CD4-positive, alpha-beta T cell treated with Interleukin-2 at 100 ng/mL for 4 hours (primary cell): ENCODE results near the gene KCTD20.
"Not testable (repeated sequence)": the region's sequence is repeated elsewhere in the genome, so short reads cannot be mapped to it uniquely, and the experiment has no call there.

Experiments
- DNase-seq: peaks from one replicate; pipeline ENCODE4 v3.0.0-alpha.2; 2020; ENCODE audit warnings: low spot score

KCTD20 gene

GRCh38 chr6:36444470-36444869, 1.7 kb downstream of the KCTD20 start:
- DNase-seq, result no peak

- no peak for DNase-seq
Measured at GRCh38 chr6:36445621-36446020, 2.8 kb downstream of the KCTD20 start.

GRCh38 chr6:36449173-36449572, 6.4 kb downstream of the KCTD20 start:
- DNase-seq, result not testable (repeated sequence)

- not testable (repeated sequence) for DNase-seq
Measured at GRCh38 chr6:36452897-36453296, 10.1 kb downstream of the KCTD20 start.

- no peak for DNase-seq
Measured at GRCh38 chr6:36455486-36456027, 12.8 kb downstream of the KCTD20 start.

- DNase-seq, result no peak
Measured at GRCh38 chr6:36459501-36459900, 16.7 kb downstream of the KCTD20 start.

- no peak for DNase-seq
Measured at GRCh38 chr6:36460916-36461315, 18.1 kb downstream of the KCTD20 start.

- no peak for DNase-seq
Measured at GRCh38 chr6:36461646-36462045, 18.8 kb downstream of the KCTD20 start.

- no peak for DNase-seq
Measured at GRCh38 chr6:36463676-36464075, 20.9 kb downstream of the KCTD20 start.

GRCh38 chr6:36464233-36464632, 21.4 kb downstream of the KCTD20 start:
- DNase-seq, result no peak

- no peak for DNase-seq
Measured at GRCh38 chr6:36467625-36468024, 24.8 kb downstream of the KCTD20 start.

GRCh38 chr6:36469148-36469661, 26.4 kb downstream of the KCTD20 start:
- no peak for DNase-seq

GRCh38 chr6:36469946-36470345, 27.1 kb downstream of the KCTD20 start:
- DNase-seq, result no peak

GRCh38 chr6:36478051-36478526, 35.3 kb downstream of the KCTD20 start:
- DNase-seq, result no peak

GRCh38 chr6:36479256-36479655, 36.5 kb downstream of the KCTD20 start:
- DNase-seq, result no peak

GRCh38 chr6:36483326-36483725, 40.5 kb downstream of the KCTD20 start:
- DNase-seq, result not testable (repeated sequence)

GRCh38 chr6:36484736-36485135, 41.9 kb downstream of the KCTD20 start:
- DNase-seq, result no peak

- DNase-seq, result no peak
Measured at GRCh38 chr6:36487698-36488097, 44.9 kb downstream of the KCTD20 start.

- no peak for DNase-seq
Measured at GRCh38 chr6:36488221-36488620, 45.4 kb downstream of the KCTD20 start.

- no peak for DNase-seq
Measured at GRCh38 chr6:36489426-36489825, 46.6 kb downstream of the KCTD20 start.

GRCh38 chr6:36491378-36491965, 48.7 kb downstream of the KCTD20 start:
- DNase-seq, result no peak

GRCh38 chr6:36492092-36492491, 49.3 kb downstream of the KCTD20 start:
- DNase-seq, result no peak

GRCh38 chr6:36492621-36493020, 49.8 kb downstream of the KCTD20 start:
- DNase-seq, result no peak

- DNase-seq, result no peak
Measured at GRCh38 chr6:36493319-36493718, 50.5 kb downstream of the KCTD20 start.
